ENCODE measurements around the gene ALMS1. TPM values are rescaled to one million over a fixed set of nuclear protein-coding genes. Genes with fewer than 3 reads are reported as not detected.

Gene ALMS1
- total and polyA plus RNA-seq, 2 donors (not counting 3 experiments of a cell fraction or from before 2014, with no cell fraction given), result 5.7 to 15.4 TPM

DNA sequence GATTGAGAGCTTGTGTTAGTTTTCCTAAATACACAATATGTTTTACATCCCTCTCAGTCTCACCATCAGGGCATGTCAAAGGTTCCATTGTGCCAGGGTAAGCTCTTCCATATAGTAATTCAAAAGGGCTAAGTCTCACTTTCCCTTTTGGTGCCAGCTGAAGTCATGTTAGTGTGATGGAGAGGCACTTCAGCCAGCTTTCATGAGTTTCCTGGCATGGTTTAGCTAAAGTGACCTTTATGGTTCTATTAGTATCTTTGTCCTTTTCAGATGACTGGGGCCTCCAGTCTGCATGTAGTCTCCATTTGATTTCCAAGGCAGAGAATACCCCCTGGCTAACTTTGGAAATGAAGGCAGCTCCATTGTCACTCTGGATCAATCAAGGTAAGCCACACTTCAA lies 229.4 kb downstream of the ALMS1 start:
- Histone ChIP-seq H3K27me3 (ENCODE audit: control insufficient read depth in 2 of 2, insufficient read depth in 2 of 2, low read length in 2 of 2) (no peaks in the 10 kb centered on the region), H3K27ac (ENCODE audit: insufficient read depth, low read depth, low read length) (no peak overlapping the region), H3K36me3 (ENCODE audit: control insufficient read depth in 2 of 2, extremely low read depth in 1 of 2, insufficient read depth in 2 of 2, low read length in 2 of 2) (no peaks in the 10 kb centered on the region), H3K4me2 (ENCODE audit: insufficient read depth, low read length) (no peak overlapping the region), H3K4me1 (ENCODE audit: control insufficient read depth, extremely low read depth, insufficient read depth, low read length) (no peaks in the 10 kb centered on the region), H3K9me1 (replicated peaks; ENCODE audit: control insufficient read depth, extremely low read depth, insufficient read depth, low read length) (no peaks in the 10 kb centered on the region), H4K20me1 (replicated peaks; ENCODE audit: control insufficient read depth, extremely low read depth, insufficient read depth, low read length) (no peaks in the 10 kb centered on the region), H2AFZ (ENCODE audit: low read depth, low read length) (no peak overlapping the region), H3K79me2 (ENCODE audit: control insufficient read depth, insufficient read depth, low read length) (no peaks in the 10 kb centered on the region), H3K9me3 (replicated peaks; ENCODE audit: control insufficient read depth, insufficient read depth, low read length) (no peaks in the 10 kb centered on the region), H3K4me3 (replicated peaks in 1 of 3; ENCODE audit: insufficient read depth in 1 of 3, low read depth in 1 of 3, low read length in 3 of 3) (no peak overlapping the region), H3K9ac (replicated peaks; ENCODE audit: extremely low read depth, insufficient read depth, low read length) (no peak overlapping the region)
- CTCF ChIA-PET, result interaction anchor here (1.0 kb wide), 1 partner anchor 65 kb away, joined by 4 read pairs; no protein-coding TSS in a partner anchor
- dilution Hi-C loops (cut with MboI; ENCODE audit: extremely low pct_ligation_motif_present, low sequenced_read_pairs), result no loop called here
- BruUV-seq (replicated peaks), result no TSS peak
- intact Hi-C loops (cut with micrococcal nuclease), result no loop called here
- TF ChIP-seq POLR2AphosphoS5 (IDR thresholded peaks at IDR 0.05; ENCODE audit: insufficient read depth, low read depth, low read length), result no peak
- no peak for TF ChIP-seq MYC (IDR thresholded peaks at IDR 0.05; ENCODE audit: low read depth, low read length)
- TF ChIP-seq FOS (IDR thresholded peaks at IDR 0.05; ENCODE audit: borderline replicate concordance, insufficient read depth, low read length), result no peak
- no peak for TF ChIP-seq POLR2A (IDR thresholded peaks at IDR 0.05; ENCODE audit: low read depth, low read length)
- TF ChIP-seq, protein P1, sequence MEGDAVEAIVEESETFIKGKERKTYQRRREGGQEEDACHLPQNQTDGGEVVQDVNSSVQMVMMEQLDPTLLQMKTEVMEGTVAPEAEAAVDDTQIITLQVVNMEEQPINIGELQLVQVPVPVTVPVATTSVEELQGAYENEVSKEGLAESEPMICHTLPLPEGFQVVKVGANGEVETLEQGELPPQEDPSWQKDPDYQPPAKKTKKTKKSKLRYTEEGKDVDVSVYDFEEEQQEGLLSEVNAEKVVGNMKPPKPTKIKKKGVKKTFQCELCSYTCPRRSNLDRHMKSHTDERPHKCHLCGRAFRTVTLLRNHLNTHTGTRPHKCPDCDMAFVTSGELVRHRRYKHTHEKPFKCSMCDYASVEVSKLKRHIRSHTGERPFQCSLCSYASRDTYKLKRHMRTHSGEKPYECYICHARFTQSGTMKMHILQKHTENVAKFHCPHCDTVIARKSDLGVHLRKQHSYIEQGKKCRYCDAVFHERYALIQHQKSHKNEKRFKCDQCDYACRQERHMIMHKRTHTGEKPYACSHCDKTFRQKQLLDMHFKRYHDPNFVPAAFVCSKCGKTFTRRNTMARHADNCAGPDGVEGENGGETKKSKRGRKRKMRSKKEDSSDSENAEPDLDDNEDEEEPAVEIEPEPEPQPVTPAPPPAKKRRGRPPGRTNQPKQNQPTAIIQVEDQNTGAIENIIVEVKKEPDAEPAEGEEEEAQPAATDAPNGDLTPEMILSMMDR (IDR thresholded peaks at IDR 0.05; ENCODE audit: extremely low read depth in 1 of 2, insufficient read depth in 1 of 2, low read depth in 1 of 2, low read length in 2 of 2), result no peak
- no peak for TF ChIP-seq EZH2 (IDR thresholded peaks at IDR 0.05; ENCODE audit: borderline replicate concordance, low read depth, low read length, severe bottlenecking)
- TF ChIP-seq, protein P2, sequence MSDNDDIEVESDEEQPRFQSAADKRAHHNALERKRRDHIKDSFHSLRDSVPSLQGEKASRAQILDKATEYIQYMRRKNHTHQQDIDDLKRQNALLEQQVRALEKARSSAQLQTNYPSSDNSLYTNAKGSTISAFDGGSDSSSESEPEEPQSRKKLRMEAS (IDR thresholded peaks at IDR 0.05; ENCODE audit: insufficient read depth, insufficient read length), result no peak
- no peak for TF ChIP-seq JUN (IDR thresholded peaks at IDR 0.05; ENCODE audit: borderline replicate concordance, insufficient read depth, insufficient read length, low read depth)
- TF ChIP-seq GATA2 (IDR thresholded peaks at IDR 0.05; ENCODE audit: insufficient read depth, insufficient read length, low read depth, low read length), result no peak
- POLR2A ChIA-PET, result no interaction called here
- DNase-seq (ENCODE audit: low read depth, low spot score) (no peak), FAIRE-seq (no peak)
